Transverse colon (tissue), 4 donors: ENCODE data around the gene JAK2. TPM values are rescaled to one million over a fixed set of nuclear protein-coding genes. Genes with fewer than 3 reads are reported as not detected.
A peak's percentile ranks its signal among the peaks of the same experiment; 100 is the strongest.

Experiments used
- DNase-seq: peaks from one replicate; pipeline ENCODE4 v3.0.0-alpha.2; 2019
- H3K27ac ChIP-seq, 4 donors: fragments of 200-600 bp; sonication (generic); 2 replicates each; pipeline ENCODE4 v1.5.1; 2016 to 2018; ENCODE audit warnings: inconsistent platforms in 4 of 4
- H3K27me3 ChIP-seq: fragments of 200-600 bp; sonication (generic); 2 replicates; pipeline ENCODE4 v1.5.1; 2017; ENCODE audit warnings: inconsistent platforms
- H3K36me3 ChIP-seq, 4 donors: fragments of 200-600 bp; sonication (generic); 2 replicates each; pipeline ENCODE4 v1.5.1; 2017 to 2019; ENCODE audit warnings: inconsistent platforms in 4 of 4
- H3K4me1 ChIP-seq, 4 donors: fragments of 200-600 bp; sonication (generic); 2 replicates each; pipeline ENCODE4 v1.5.1; 2017 to 2020; ENCODE audit warnings: inconsistent platforms in 4 of 4
- H3K4me3 ChIP-seq, 4 donors: fragments of 200-600 bp; sonication (generic); 1 replicate in 1 of 4; 2 replicates in 3 of 4; pipeline versions ENCODE4 v1.5.1 to v1.6.1; 2017 to 2019; ENCODE audit warnings: inconsistent platforms in 4 of 4
- H3K9me3 ChIP-seq, 2 donors: fragments of 200-600 bp; sonication (generic); 2 replicates each; pipeline ENCODE4 v1.5.1; 2017 to 2019; ENCODE audit warnings: inconsistent platforms in 2 of 2
- CTCF ChIP-seq, 5 experiments: fragments of 200-600 bp in 3 of 5; fragments of 450-650 bp in 2 of 5; sonication (generic) in 3 of 5; IDR thresholded peaks; 1 replicate in 2 of 5; 2 replicates in 3 of 5; pipeline ENCODE4 v1.5.1; 2016 to 2017; ENCODE audit warnings: antibody characterized with exemption in 5 of 5, inconsistent platforms in 3 of 5, mild to moderate bottlenecking in 2 of 5, moderate library complexity in 1 of 5
- EP300 ChIP-seq: sonication (generic); formaldehyde crosslinking; IDR thresholded peaks from one replicate; pipeline ENCODE4 v1.6.1; 2017; ENCODE audit warnings: antibody characterized with exemption, low read depth
- POLR2A ChIP-seq: fragments of 450-650 bp; IDR thresholded peaks from one replicate; pipeline ENCODE4 v1.6.1; 2016; ENCODE audit warnings: antibody characterized with exemption, mild to moderate bottlenecking, moderate library complexity
- POLR2AphosphoS5 ChIP-seq, 3 donors: sonication (generic); formaldehyde crosslinking; IDR thresholded peaks; one replicate each; pipeline ENCODE4 v1.6.1; 2016; ENCODE audit warnings: antibody characterized with exemption in 3 of 3
- WGBS, 2 donors: methylation state at CpG; one replicate each; pipeline ENCODE4 v1.1.5; 2018; ENCODE audit warnings: low coverage in 1 of 2; 5-methylcytosine and 5-hydroxymethylcytosine counted together
- in situ Hi-C, 4 donors: fragments of 200-750 bp; cut with MboI; loops; one replicate each; pipeline versions ENCODE4 v1.15.0 to v1.15.1; 2017; ENCODE audit warnings: low sequenced_read_pairs in 3 of 4, low pct_ligation_motif_present in 1 of 4, low pct_unique_long_range_greater_than_20kb in 1 of 4
- intact Hi-C: fragments of 100-400 bp; cut with DNase I; formaldehyde crosslinking; loops from one replicate; pipeline ENCODE4 v1.15.1; 2023; ENCODE audit warnings: low total_unique reads
- total RNA-seq, 4 donors: library from RNA; depleted of rRNA; stranded (reverse); fragments of >200 nt; gene quantifications; one replicate each; pipeline ENCODE4 v1.1.0, GENCODE V29; 2016

Gene JAK2
- 10 to 100 TPM in 3 of 4 donors, 1 to 10 TPM in 1; 8.0 to 27.6 (median 17.4) TPM for total RNA-seq

- intact Hi-C loops = loop anchor here (5.0 kb wide), 2 partner anchors 223 to 893 kb away; no protein-coding TSS in a partner anchor
- no peaks in the 10 kb centered on the region for H3K27me3 ChIP-seq
- TF ChIP-seq POLR2A (peak; percentile 88), CTCF (IDR thresholded peaks at IDR 0.05) (peak in 3 of 5 experiments; percentile 23 to 30 (median 25)), EP300 (no peak), POLR2AphosphoS5 (IDR thresholded peaks at IDR 0.05) (peak; percentile 83 to 92 (median 89))
- peak within 1 kb of the TSS; percentile 97 to 99 (median 98) for H3K27ac ChIP-seq
- DNase-seq = peak; percentile 91
- H3K36me3 ChIP-seq = no peaks in the 10 kb centered on the region
- peaks cover 20 to 53% (median 37%) of the 10 kb centered on the region in 4 donors for H3K4me1 ChIP-seq
- WGBS, 2 donors = 0% methylated on average over 70 of the region's 84 CpGs; no CpG with 5 or more reads in 1 of the 2 donors
- peak within 1 kb of the TSS; percentile 70 to 94 (median 82) for H3K4me3 ChIP-seq
- in situ Hi-C loops = loop anchor here (10.0 to 25.0 kb wide), 6 partner anchors 220 to 627 kb away; partner anchors contain the start of genes PLGRKT (in 1 of the 4), PLPP6 (in 1 of the 4) and SPATA6L (in 1 of the 4)
- H3K9me3 ChIP-seq = no peaks in the 10 kb centered on the region
Observed at GRCh38 chr9:4984621-4985385, at the start of gene JAK2. JAK2 (plus strand) TSS chr9:4985272; CDS start chr9:5021988, 36,716 bp downstream.

- in situ Hi-C loops (no loop called here), intact Hi-C loops (no loop called here)
- Histone ChIP-seq H3K9me3 (no peaks in the 10 kb centered on the region), H3K27me3 (no peaks in the 10 kb centered on the region), H3K27ac (no peak overlapping the region), H3K36me3 (no peaks in the 10 kb centered on the region), H3K4me1 (peaks cover 0 to 21% (median 2%) of the 10 kb centered on the region in 4 donors), H3K4me3 (no peak overlapping the region)
- DNase-seq = no peak
- TF ChIP-seq POLR2AphosphoS5 (IDR thresholded peaks at IDR 0.05) (no peak), CTCF (IDR thresholded peaks at IDR 0.05) (no peak), EP300 (no peak), POLR2A (no peak)
- 48 to 62% methylated on average over 2 to 3 of the region's 3 CpGs for WGBS, 2 donors
Observed at GRCh38 chr9:4936277-4936676, 48.8 kb upstream of the JAK2 start.

- peaks cover 0 to 21% (median 2%) of the 10 kb centered on the region in 4 donors for H3K4me1 ChIP-seq
- H3K36me3 ChIP-seq = no peaks in the 10 kb centered on the region
- H3K27me3 ChIP-seq = no peaks in the 10 kb centered on the region
- intact Hi-C loops (no loop called here), in situ Hi-C loops (no loop called here)
- no peak overlapping the region for H3K4me3 ChIP-seq
- 87% methylated on average over 1 of the region's 1 CpG; no CpG with 5 or more reads in 1 of the 2 donors for WGBS, 2 donors
- TF ChIP-seq POLR2AphosphoS5 (IDR thresholded peaks at IDR 0.05) (no peak), EP300 (no peak), CTCF (IDR thresholded peaks at IDR 0.05) (no peak), POLR2A (no peak)
- no peak overlapping the region for H3K27ac ChIP-seq
- DNase-seq = no peak
- no peaks in the 10 kb centered on the region for H3K9me3 ChIP-seq
Observed at GRCh38 chr9:4936823-4937222, 48.2 kb upstream of the JAK2 start.

- Histone ChIP-seq H3K4me3 (no peak overlapping the region), H3K36me3 (no peaks in the 10 kb centered on the region), H3K27me3 (no peaks in the 10 kb centered on the region), H3K27ac (no peak overlapping the region), H3K4me1 (peaks cover 0 to 22% (median 2%) of the 10 kb centered on the region in 4 donors), H3K9me3 (no peaks in the 10 kb centered on the region)
- in situ Hi-C loops (no loop called here), intact Hi-C loops (no loop called here)
- no peak for TF ChIP-seq CTCF (IDR thresholded peaks at IDR 0.05)
- no peak for TF ChIP-seq EP300
- no peak for TF ChIP-seq POLR2AphosphoS5 (IDR thresholded peaks at IDR 0.05)
- no peak for TF ChIP-seq POLR2A
- WGBS, 2 donors = 50% methylated on average over 1 of the region's 1 CpG; no CpG with 5 or more reads in 1 of the 2 donors
- no peak for DNase-seq
Observed at GRCh38 chr9:4937446-4937845, 47.6 kb upstream of the JAK2 start.
